HEK293 (cell line): Measurements from ENCODE around the gene NOC4L.

Experiments
- CTCF ChIA-PET: fragments of 350-600 bp; formaldehyde crosslinking; extraction: SDS; loops from one replicate; lab custom pipeline; 2021; ENCODE audit warnings: antibody characterized with exemption; lab: Yijun Ruan, JAX
- POLR2A ChIA-PET: fragments of 300-600 bp; formaldehyde crosslinking; extraction: SDS; loops from one replicate; lab custom pipeline; 2020; ENCODE audit warnings: antibody characterized with exemption, inconsistent platforms; lab: Yijun Ruan, JAX
- H3K27ac ChIP-seq: fragments of 200-500 bp; sonication (Bioruptor generic); 2 replicates; pipeline ENCODE4 v1.5.1; 2014; ENCODE audit warnings: low read depth, low read length, control low read depth, inconsistent platforms; ENCODE audit errors: extremely low read depth
- H3K36me3 ChIP-seq, 2 experiments: fragments of 200-500 bp in 1 of 2; sonication (Bioruptor generic) in 1 of 2; 1 replicate in 1 of 2; 2 replicates in 1 of 2; pipeline ENCODE4 v1.5.1; 2014 to 2017; ENCODE audit warnings: inconsistent platforms in 2 of 2, low read length in 2 of 2; ENCODE audit not compliant: control insufficient read depth in 2 of 2, insufficient read depth in 1 of 2
- H3K4me1 ChIP-seq: fragments of 200-500 bp; sonication (Bioruptor generic); 2 replicates; pipeline ENCODE4 v1.5.1; 2014; ENCODE audit warnings: mild to moderate bottlenecking, low read length, inconsistent platforms; ENCODE audit not compliant: control insufficient read depth, insufficient read depth
- H3K4me3 ChIP-seq: 2 replicates; pipeline ENCODE4 v1.5.1; 2011; ENCODE audit warnings: low read depth, mild to moderate bottlenecking, control low read depth, low read length, moderate library complexity
- H3K9me3 ChIP-seq: fragments of 200-500 bp; sonication (Bioruptor generic); 2 replicates; pipeline ENCODE4 v1.5.1; 2014; ENCODE audit warnings: low read depth, low read length, inconsistent platforms; ENCODE audit not compliant: control insufficient read depth, insufficient read depth
- SP3 ChIP-seq: fragments of 450-650 bp; formaldehyde crosslinking; IDR thresholded peaks from 2 replicates; pipeline ENCODE4 v1.5.1; 2016; ENCODE audit warnings: missing biosample characterization, missing genetic modification characterization
- TCF7L2 ChIP-seq: IDR thresholded peaks from 2 replicates; pipeline ENCODE4 v1.6.1; 2011; ENCODE audit warnings: low read depth, mild to moderate bottlenecking, inconsistent platforms, low read length, moderate library complexity, borderline replicate concordance
- TRIM28 ChIP-seq: IDR thresholded peaks from 2 replicates; pipeline ENCODE4 v1.6.1; 2011; ENCODE audit warnings: low read length, control low read depth, borderline replicate concordance
- YY1 ChIP-seq: fragments of 450-650 bp; formaldehyde crosslinking; IDR thresholded peaks from 2 replicates; pipeline ENCODE4 v1.5.1; 2018; ENCODE audit warnings: missing biosample characterization, missing genetic modification characterization
- ZBTB17 ChIP-seq: fragments of 450-650 bp; formaldehyde crosslinking; IDR thresholded peaks from 2 replicates; pipeline ENCODE4 v1.5.1; 2016; ENCODE audit warnings: missing biosample characterization, missing genetic modification characterization
- ZIC2 ChIP-seq: fragments of 450-650 bp; formaldehyde crosslinking; IDR thresholded peaks from 2 replicates; pipeline ENCODE4 v1.5.1; 2016; ENCODE audit warnings: missing biosample characterization, missing genetic modification characterization
- ZNF175 ChIP-seq: fragments of 450-650 bp; formaldehyde crosslinking; IDR thresholded peaks from 2 replicates; pipeline ENCODE4 v1.5.1; 2016; ENCODE audit warnings: missing biosample characterization, missing genetic modification characterization
- ZNF23 ChIP-seq: fragments of 450-650 bp; formaldehyde crosslinking; IDR thresholded peaks from 2 replicates; pipeline ENCODE4 v1.5.1; 2016; ENCODE audit warnings: missing biosample characterization, missing genetic modification characterization, borderline replicate concordance
- ZNF514 ChIP-seq: fragments of 450-650 bp; formaldehyde crosslinking; IDR thresholded peaks from 2 replicates; pipeline ENCODE4 v1.5.1; 2016; ENCODE audit warnings: missing biosample characterization, missing genetic modification characterization
- ZNF571 ChIP-seq: fragments of 450-650 bp; formaldehyde crosslinking; IDR thresholded peaks from 2 replicates; pipeline ENCODE4 v1.5.0; 2017; ENCODE audit warnings: missing biosample characterization, missing genetic modification characterization
- ZNF677 ChIP-seq: fragments of 450-650 bp; IDR thresholded peaks from 2 replicates; pipeline ENCODE4 v1.5.0; 2018; ENCODE audit warnings: missing biosample characterization, mild to moderate bottlenecking, missing genetic modification characterization, moderate library complexity
- ZSCAN16 ChIP-seq: fragments of 450-650 bp; formaldehyde crosslinking; IDR thresholded peaks from 2 replicates; pipeline ENCODE4 v1.5.1; 2016; ENCODE audit warnings: missing biosample characterization, missing genetic modification characterization
- ZSCAN30 ChIP-seq: fragments of 450-650 bp; IDR thresholded peaks from 2 replicates; pipeline ENCODE4 v1.5.1; 2018; ENCODE audit warnings: missing biosample characterization, mild to moderate bottlenecking, missing genetic modification characterization, moderate library complexity
- TF ChIP-seq, protein P1 (sequence below): fragments of 450-650 bp; formaldehyde crosslinking; IDR thresholded peaks from 2 replicates; pipeline ENCODE4 v1.5.1; 2016; ENCODE audit warnings: missing biosample characterization, missing genetic modification characterization
- TF ChIP-seq, protein P2 (sequence below): fragments of 450-650 bp; formaldehyde crosslinking; conservative IDR thresholded peaks from 2 replicates; pipeline ENCODE4 v1.5.1; 2016; ENCODE audit warnings: low read depth, missing biosample characterization, missing genetic modification characterization
- TF ChIP-seq, protein P3 (sequence below): fragments of 450-650 bp; formaldehyde crosslinking; IDR thresholded peaks from 2 replicates; pipeline ENCODE4 v1.5.1; 2017; ENCODE audit warnings: missing biosample characterization, missing genetic modification characterization
- TF ChIP-seq, protein P4 (sequence below): fragments of 450-650 bp; formaldehyde crosslinking; IDR thresholded peaks from 2 replicates; pipeline ENCODE4 v1.5.1; 2016; ENCODE audit warnings: missing biosample characterization, missing genetic modification characterization
- TF ChIP-seq, protein P5 (sequence below): fragments of 450-650 bp; IDR thresholded peaks from 2 replicates; pipeline ENCODE4 v1.5.1; 2018; ENCODE audit warnings: missing biosample characterization, missing genetic modification characterization
- TF ChIP-seq, protein P6 (sequence below): fragments of 450-650 bp; formaldehyde crosslinking; IDR thresholded peaks from 2 replicates; pipeline ENCODE4 v1.5.1; 2016; ENCODE audit warnings: missing biosample characterization, missing genetic modification characterization, borderline replicate concordance

NOC4L gene

DNA sequence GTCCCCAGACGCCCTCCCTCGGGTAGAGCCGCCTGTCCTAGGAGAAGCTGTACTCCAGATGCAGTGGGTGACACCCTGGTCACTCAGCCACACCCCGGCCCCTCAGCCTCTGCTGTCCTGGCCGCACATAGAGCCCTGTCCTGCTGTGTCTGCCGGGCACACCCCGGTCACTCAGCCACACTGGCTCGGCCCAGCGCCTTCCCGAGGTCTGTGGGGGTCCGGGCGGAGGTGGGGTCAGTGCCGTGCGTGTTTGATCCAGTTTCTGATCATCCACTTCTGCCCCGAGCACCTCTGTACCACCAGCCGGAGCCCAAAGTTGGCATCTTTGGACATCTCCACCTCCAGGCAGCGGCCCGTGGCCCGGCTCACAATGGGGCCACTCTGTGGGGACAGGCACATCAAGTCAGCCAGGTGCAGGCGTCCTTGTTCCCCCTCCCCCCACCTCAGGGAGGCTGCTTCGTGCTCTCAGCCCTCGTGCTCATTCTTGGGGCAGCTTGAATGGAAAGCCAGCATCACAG is 52.7 kb downstream of the NOC4L start:
- Histone ChIP-seq H3K4me3 (no peak overlapping the region), H3K9me3 (no peaks in the 10 kb centered on the region), H3K36me3 (no peaks in the 10 kb centered on the region), H3K4me1 (no peaks in the 10 kb centered on the region), H3K27ac (no peak overlapping the region)
- POLR2A ChIA-PET: no interaction called here
- TF ChIP-seq ZNF23 (tag by site-specific recombination) (no peak), TCF7L2 (no peak), ZNF514 (tag by site-specific recombination) (no peak), YY1 (tag by site-specific recombination) (no peak), ZBTB17 (tag by site-specific recombination) (no peak), ZSCAN16 (tag by site-specific recombination) (no peak), TRIM28 (no peak), ZSCAN30 (tag by site-specific recombination) (no peak), ZIC2 (tag by site-specific recombination) (no peak)
- TF ChIP-seq, protein P1, sequence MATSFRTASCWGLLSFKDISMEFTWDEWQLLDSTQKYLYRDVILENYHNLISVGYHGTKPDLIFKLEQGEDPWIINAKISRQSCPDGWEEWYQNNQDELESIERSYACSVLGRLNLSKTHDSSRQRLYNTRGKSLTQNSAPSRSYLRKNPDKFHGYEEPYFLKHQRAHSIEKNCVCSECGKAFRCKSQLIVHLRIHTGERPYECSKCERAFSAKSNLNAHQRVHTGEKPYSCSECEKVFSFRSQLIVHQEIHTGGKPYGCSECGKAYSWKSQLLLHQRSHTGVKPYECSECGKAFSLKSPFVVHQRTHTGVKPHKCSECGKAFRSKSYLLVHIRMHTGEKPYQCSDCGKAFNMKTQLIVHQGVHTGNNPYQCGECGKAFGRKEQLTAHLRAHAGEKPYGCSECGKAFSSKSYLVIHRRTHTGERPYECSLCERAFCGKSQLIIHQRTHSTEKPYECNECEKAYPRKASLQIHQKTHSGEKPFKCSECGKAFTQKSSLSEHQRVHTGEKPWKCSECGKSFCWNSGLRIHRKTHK (tag by site-specific recombination): no peak
- TF ChIP-seq, protein P2, sequence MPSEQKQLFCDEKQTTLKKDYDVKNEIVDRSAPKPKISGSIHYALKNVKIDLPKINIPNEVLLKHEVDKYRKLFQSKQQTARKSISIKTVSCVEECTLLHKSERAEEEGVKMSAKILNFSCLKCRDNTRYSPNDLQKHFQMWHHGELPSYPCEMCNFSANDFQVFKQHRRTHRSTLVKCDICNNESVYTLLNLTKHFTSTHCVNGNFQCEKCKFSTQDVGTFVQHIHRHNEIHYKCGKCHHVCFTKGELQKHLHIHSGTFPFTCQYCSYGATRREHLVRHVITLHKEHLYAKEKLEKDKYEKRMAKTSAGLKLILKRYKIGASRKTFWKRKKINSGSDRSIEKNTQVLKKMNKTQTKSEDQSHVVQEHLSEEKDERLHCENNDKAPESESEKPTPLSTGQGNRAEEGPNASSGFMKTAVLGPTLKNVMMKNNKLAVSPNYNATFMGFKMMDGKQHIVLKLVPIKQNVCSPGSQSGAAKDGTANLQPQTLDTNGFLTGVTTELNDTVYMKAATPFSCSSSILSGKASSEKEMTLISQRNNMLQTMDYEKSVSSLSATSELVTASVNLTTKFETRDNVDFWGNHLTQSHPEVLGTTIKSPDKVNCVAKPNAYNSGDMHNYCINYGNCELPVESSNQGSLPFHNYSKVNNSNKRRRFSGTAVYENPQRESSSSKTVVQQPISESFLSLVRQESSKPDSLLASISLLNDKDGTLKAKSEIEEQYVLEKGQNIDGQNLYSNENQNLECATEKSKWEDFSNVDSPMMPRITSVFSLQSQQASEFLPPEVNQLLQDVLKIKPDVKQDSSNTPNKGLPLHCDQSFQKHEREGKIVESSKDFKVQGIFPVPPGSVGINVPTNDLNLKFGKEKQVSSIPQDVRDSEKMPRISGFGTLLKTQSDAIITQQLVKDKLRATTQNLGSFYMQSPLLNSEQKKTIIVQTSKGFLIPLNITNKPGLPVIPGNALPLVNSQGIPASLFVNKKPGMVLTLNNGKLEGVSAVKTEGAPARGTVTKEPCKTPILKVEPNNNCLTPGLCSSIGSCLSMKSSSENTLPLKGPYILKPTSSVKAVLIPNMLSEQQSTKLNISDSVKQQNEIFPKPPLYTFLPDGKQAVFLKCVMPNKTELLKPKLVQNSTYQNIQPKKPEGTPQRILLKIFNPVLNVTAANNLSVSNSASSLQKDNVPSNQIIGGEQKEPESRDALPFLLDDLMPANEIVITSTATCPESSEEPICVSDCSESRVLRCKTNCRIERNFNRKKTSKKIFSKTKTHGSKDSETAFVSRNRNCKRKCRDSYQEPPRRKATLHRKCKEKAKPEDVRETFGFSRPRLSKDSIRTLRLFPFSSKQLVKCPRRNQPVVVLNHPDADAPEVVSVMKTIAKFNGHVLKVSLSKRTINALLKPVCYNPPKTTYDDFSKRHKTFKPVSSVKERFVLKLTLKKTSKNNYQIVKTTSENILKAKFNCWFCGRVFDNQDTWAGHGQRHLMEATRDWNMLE (tag by site-specific recombination): no peak
- TF ChIP-seq, protein P3, sequence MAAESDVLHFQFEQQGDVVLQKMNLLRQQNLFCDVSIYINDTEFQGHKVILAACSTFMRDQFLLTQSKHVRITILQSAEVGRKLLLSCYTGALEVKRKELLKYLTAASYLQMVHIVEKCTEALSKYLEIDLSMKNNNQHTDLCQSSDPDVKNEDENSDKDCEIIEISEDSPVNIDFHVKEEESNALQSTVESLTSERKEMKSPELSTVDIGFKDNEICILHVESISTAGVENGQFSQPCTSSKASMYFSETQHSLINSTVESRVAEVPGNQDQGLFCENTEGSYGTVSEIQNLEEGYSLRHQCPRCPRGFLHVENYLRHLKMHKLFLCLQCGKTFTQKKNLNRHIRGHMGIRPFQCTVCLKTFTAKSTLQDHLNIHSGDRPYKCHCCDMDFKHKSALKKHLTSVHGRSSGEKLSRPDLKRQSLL (tag by site-specific recombination): no peak
- TF ChIP-seq, protein P4, sequence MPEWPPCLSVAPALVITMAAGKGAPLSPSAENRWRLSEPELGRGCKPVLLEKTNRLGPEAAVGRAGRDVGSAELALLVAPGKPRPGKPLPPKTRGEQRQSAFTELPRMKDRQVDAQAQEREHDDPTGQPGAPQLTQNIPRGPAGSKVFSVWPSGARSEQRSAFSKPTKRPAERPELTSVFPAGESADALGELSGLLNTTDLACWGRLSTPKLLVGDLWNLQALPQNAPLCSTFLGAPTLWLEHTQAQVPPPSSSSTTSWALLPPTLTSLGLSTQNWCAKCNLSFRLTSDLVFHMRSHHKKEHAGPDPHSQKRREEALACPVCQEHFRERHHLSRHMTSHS (tag by site-specific recombination): no peak
- CTCF ChIA-PET: interaction anchor here (0.7 to 1.1 kb wide), 2 partner anchors 22 to 413 kb away, joined by 3 read pairs; no protein-coding TSS in a partner anchor

DNA sequence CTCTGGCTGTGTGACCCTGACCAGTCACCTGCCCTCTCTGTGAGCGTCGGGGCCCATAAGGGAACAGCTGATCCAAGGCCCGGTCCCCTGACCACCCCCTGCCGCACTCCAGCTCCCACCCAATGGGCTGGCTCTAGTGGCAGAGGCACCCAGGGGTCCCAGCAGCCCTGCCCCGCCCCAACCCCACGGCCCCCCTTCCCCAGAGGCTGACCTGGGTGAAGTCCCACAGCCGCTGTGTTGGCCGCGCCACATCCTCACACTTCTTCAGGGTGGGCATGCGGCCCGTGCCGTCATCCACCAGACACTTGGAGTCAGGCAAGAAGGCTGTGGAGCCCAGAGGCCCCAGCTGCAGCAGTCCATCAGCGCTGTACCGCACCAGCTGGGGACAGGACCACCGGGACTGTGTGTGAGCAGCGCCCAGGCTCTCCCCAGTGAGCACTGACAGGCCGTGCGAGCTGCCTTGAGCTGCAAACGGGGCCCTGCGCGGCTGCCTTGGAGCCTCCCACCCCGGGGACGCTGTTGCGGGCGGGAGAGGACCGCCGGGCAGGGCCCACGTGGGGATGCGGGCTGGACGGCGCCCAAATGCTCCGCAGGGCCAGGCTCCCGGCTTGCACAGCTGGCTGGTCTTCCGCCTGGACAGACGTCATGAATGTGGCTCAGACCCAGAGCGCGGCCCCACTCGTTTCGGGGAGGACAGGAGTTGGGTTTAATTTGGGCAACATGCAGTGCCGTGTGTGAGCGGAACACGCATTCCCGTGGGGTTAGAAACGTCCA is 53.5 kb downstream of the NOC4L start:
- ChIA-PET CTCF (no interaction called here), POLR2A (no interaction called here)
- Histone ChIP-seq H3K4me1 (no peaks in the 10 kb centered on the region), H3K36me3 (no peaks in the 10 kb centered on the region), H3K4me3 (no peak overlapping the region), H3K27ac (no peak overlapping the region), H3K9me3 (no peaks in the 10 kb centered on the region)
- TF ChIP-seq, protein P5, sequence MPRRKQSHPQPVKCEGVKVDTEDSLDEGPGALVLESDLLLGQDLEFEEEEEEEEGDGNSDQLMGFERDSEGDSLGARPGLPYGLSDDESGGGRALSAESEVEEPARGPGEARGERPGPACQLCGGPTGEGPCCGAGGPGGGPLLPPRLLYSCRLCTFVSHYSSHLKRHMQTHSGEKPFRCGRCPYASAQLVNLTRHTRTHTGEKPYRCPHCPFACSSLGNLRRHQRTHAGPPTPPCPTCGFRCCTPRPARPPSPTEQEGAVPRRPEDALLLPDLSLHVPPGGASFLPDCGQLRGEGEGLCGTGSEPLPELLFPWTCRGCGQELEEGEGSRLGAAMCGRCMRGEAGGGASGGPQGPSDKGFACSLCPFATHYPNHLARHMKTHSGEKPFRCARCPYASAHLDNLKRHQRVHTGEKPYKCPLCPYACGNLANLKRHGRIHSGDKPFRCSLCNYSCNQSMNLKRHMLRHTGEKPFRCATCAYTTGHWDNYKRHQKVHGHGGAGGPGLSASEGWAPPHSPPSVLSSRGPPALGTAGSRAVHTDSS: no peak
- TF ChIP-seq, protein P6, sequence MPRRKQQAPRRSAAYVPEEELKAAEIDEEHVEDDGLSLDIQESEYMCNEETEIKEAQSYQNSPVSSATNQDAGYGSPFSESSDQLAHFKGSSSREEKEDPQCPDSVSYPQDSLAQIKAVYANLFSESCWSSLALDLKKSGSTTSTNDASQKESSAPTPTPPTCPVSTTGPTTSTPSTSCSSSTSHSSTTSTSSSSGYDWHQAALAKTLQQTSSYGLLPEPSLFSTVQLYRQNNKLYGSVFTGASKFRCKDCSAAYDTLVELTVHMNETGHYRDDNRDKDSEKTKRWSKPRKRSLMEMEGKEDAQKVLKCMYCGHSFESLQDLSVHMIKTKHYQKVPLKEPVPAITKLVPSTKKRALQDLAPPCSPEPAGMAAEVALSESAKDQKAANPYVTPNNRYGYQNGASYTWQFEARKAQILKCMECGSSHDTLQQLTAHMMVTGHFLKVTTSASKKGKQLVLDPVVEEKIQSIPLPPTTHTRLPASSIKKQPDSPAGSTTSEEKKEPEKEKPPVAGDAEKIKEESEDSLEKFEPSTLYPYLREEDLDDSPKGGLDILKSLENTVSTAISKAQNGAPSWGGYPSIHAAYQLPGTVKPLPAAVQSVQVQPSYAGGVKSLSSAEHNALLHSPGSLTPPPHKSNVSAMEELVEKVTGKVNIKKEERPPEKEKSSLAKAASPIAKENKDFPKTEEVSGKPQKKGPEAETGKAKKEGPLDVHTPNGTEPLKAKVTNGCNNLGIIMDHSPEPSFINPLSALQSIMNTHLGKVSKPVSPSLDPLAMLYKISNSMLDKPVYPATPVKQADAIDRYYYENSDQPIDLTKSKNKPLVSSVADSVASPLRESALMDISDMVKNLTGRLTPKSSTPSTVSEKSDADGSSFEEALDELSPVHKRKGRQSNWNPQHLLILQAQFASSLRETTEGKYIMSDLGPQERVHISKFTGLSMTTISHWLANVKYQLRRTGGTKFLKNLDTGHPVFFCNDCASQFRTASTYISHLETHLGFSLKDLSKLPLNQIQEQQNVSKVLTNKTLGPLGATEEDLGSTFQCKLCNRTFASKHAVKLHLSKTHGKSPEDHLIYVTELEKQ (tag by site-specific recombination): no peak
- TF ChIP-seq ZNF571 (tag by site-specific recombination) (no peak), ZNF677 (no peak), ZNF175 (tag by site-specific recombination) (no peak), SP3 (tag by site-specific recombination) (no peak)
